IPS-NIHi7 (cell line): ENCODE results near the gene STMN3.
"Not testable (repeated sequence)": the region's sequence is repeated elsewhere in the genome, so short reads cannot be mapped to it uniquely, and the experiment has no call there.

Source experiments
- DNase-seq: peaks from one replicate; pipeline ENCODE4 v3.0.0; 2012; ENCODE audit warnings: mixed read lengths; ENCODE audit errors: extremely low spot score

The STMN3 gene

GRCh38 chr20:63678667-63679465 lies 25.6 kb upstream of the STMN3 start:
- DNase-seq: no peak

GRCh38 chr20:63678071-63678470 lies 24.8 kb upstream of the STMN3 start:
- DNase-seq: no peak

- DNase-seq: no peak
Measured at GRCh38 chr20:63675681-63676368, 22.6 kb upstream of the STMN3 start.

- no peak for DNase-seq
Measured at GRCh38 chr20:63673951-63674350, 20.7 kb upstream of the STMN3 start.

- DNase-seq: no peak
Measured at GRCh38 chr20:63672666-63673065, 19.4 kb upstream of the STMN3 start.

GRCh38 chr20:63671695-63672094 lies 18.5 kb upstream of the STMN3 start:
- not testable (repeated sequence) for DNase-seq

- DNase-seq: no peak
Measured at GRCh38 chr20:63668351-63668750, 15.1 kb upstream of the STMN3 start.

- DNase-seq: no peak
Measured at GRCh38 chr20:63667858-63668257, 14.6 kb upstream of the STMN3 start.

- no peak for DNase-seq
Measured at GRCh38 chr20:63665708-63666107, 12.5 kb upstream of the STMN3 start.

- peak; percentile 66 for DNase-seq
Measured at GRCh38 chr20:63664861-63665594, 11.8 kb upstream of the STMN3 start.

GRCh38 chr20:63664143-63664851 lies 11.1 kb upstream of the STMN3 start:
- no peak for DNase-seq

- DNase-seq: no peak
Measured at GRCh38 chr20:63663332-63664066, 10.3 kb upstream of the STMN3 start.

GRCh38 chr20:63662813-63663189 lies 9.6 kb upstream of the STMN3 start:
- no peak for DNase-seq

- no peak for DNase-seq
Measured at GRCh38 chr20:63661959-63662812, 9.0 kb upstream of the STMN3 start.

GRCh38 chr20:63661108-63661507 lies 7.9 kb upstream of the STMN3 start:
- DNase-seq: no peak

GRCh38 chr20:63660622-63661021 lies 7.4 kb upstream of the STMN3 start:
- no peak for DNase-seq

- DNase-seq: not testable (repeated sequence)
Measured at GRCh38 chr20:63660174-63660573, 7.0 kb upstream of the STMN3 start.

- no peak for DNase-seq
Measured at GRCh38 chr20:63659370-63659769, 6.1 kb upstream of the STMN3 start.

- no peak for DNase-seq
Measured at GRCh38 chr20:63658749-63659187, 5.5 kb upstream of the STMN3 start.
